ENCODE data around the gene RNF214.

- TF ChIP-seq CTCF (IDR thresholded peaks at IDR 0.05), result no peak
- no peak for TF ChIP-seq POLR2A (IDR thresholded peaks at IDR 0.05)
These were observed 1.3 kb upstream of the RNF214 start for GRCh38 chr11:117230999-117231841.
